Karpas-422 (cell line): ENCODE results near the gene FAAP100. TPM values are rescaled to one million over a fixed set of nuclear protein-coding genes. Genes with fewer than 3 reads are reported as not detected.
A peak's percentile ranks its signal among the peaks of the same experiment; 100 is the strongest.

ENCODE experiments used
- DNase-seq: peaks from one replicate; pipeline ENCODE4 v3.0.0-alpha.2; 2015
- H2AFZ ChIP-seq: fragments of 200-600 bp; sonication (generic); 2 replicates; pipeline ENCODE4 v1.6.1; 2014; ENCODE audit warnings: antibody characterized with exemption, low read length, mixed read lengths
- H3K27ac ChIP-seq: fragments of 200-600 bp; sonication (generic); 2 replicates; pipeline ENCODE4 v1.5.1; 2014; ENCODE audit warnings: mild to moderate bottlenecking, low read length, moderate library complexity
- H3K27me3 ChIP-seq: fragments of 200-600 bp; sonication (generic); 2 replicates; pipeline ENCODE4 v1.6.1; 2014; ENCODE audit warnings: low read length, mixed read lengths
- H3K36me3 ChIP-seq: fragments of 200-600 bp; sonication (generic); 2 replicates; pipeline ENCODE4 v1.6.1; 2014; ENCODE audit warnings: low read length, mixed read lengths; ENCODE audit not compliant: insufficient read depth
- H3K4me1 ChIP-seq: fragments of 200-600 bp; sonication (generic); 2 replicates; pipeline ENCODE4 v1.6.1; 2014; ENCODE audit warnings: mild to moderate bottlenecking, low read length, mixed read lengths
- H3K4me2 ChIP-seq: fragments of 200-600 bp; sonication (generic); 2 replicates; pipeline ENCODE4 v1.6.1; 2014; ENCODE audit warnings: low read length, low read depth, mild to moderate bottlenecking; ENCODE audit not compliant: poor library complexity, severe bottlenecking
- H3K4me3 ChIP-seq: fragments of 200-600 bp; sonication (generic); 2 replicates; pipeline ENCODE4 v1.5.1; 2014; ENCODE audit warnings: mild to moderate bottlenecking, antibody characterized with exemption, low read length, mixed read lengths
- H3K79me2 ChIP-seq: fragments of 200-600 bp; sonication (generic); 2 replicates; pipeline ENCODE4 v1.6.1; 2014; ENCODE audit warnings: mild to moderate bottlenecking, low read length, mixed read lengths
- H3K9ac ChIP-seq: fragments of 200-600 bp; sonication (generic); 2 replicates; pipeline ENCODE4 v1.6.0; 2014; ENCODE audit warnings: low read length
- H3K9me2 ChIP-seq: fragments of 200-600 bp; sonication (generic), shearing (Covaris generic); replicated peaks from 2 replicates; pipeline ENCODE4 v1.6.0; 2014; ENCODE audit warnings: mild to moderate bottlenecking, low read length, moderate library complexity; ENCODE audit not compliant: insufficient read depth
- H3K9me3 ChIP-seq: fragments of 300-700, 200-600 bp; sonication (generic); 2 replicates; pipeline ENCODE4 v1.6.1; 2014; ENCODE audit warnings: low read length, mixed read lengths
- H4K20me1 ChIP-seq: fragments of 200-600 bp; sonication (generic); 2 replicates; pipeline ENCODE4 v1.6.1; 2014; ENCODE audit warnings: mild to moderate bottlenecking, antibody characterized with exemption, low read length, low read depth; ENCODE audit not compliant: insufficient read depth
- total RNA-seq: library from RNA; depleted of rRNA; stranded (reverse); fragments of >200 nt; shearing (Covaris generic); gene quantifications from 2 replicates; pipeline ENCODE4 v1.2.3, GENCODE V29; 2014; ENCODE audit warnings: low replicate concordance

The FAAP100 gene
- total RNA-seq, 1 experiment from 2014 or later, result 14.8 TPM

DNA sequence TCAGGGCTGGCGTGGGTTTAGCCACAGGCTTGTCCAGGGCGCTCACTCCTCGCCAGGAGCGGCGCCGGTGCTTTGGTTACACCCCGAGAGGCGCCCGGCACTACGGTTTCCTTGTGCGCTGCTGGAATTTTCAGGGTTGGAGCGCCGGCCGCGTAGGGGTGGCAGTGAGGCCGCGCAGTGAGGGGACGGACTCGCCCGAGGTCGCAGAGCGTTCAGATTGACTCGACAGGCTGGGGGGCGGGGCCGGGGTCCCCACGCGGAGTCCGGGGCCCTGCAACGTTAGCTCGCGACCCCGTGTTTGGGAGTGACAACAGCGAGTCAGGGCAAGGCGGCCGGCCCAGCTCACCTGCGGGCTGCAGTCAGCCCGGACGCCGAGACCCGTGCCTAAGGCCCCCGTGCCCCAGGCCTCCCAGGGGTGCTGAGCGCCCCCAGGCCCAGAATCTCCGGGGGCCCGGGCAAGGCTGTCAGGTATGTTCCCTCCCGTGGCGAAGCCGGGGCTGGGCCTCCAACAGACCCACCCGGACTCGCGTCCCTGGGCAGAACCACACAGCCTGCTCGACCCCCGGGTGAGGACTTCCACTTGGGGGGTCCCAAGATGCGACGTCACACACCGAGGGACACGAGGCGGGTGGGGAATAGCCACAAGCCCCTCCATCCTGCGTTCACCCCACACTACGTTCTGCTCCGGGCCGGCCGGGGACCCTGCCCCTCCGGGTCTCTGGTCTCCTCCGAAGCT, 38.2 kb downstream of the FAAP100 start:
- DNase-seq, result peak; percentile 79
- Histone ChIP-seq H2AFZ (no peak overlapping the region), H3K4me1 (peaks cover 69% of the 10 kb centered on the region), H3K9ac (peak overlapping the region; percentile 90), H4K20me1 (peaks cover 28% of the 10 kb centered on the region), H3K27me3 (no peaks in the 10 kb centered on the region), H3K9me3 (no peaks in the 10 kb centered on the region), H3K9me2 (no peaks in the 10 kb centered on the region), H3K79me2 (peaks cover 11% of the 10 kb centered on the region), H3K36me3 (peaks cover 27% of the 10 kb centered on the region), H3K27ac (peak overlapping the region; percentile 93), H3K4me3 (peak overlapping the region; percentile 68), H3K4me2 (peak overlapping the region; percentile 94)

DNA sequence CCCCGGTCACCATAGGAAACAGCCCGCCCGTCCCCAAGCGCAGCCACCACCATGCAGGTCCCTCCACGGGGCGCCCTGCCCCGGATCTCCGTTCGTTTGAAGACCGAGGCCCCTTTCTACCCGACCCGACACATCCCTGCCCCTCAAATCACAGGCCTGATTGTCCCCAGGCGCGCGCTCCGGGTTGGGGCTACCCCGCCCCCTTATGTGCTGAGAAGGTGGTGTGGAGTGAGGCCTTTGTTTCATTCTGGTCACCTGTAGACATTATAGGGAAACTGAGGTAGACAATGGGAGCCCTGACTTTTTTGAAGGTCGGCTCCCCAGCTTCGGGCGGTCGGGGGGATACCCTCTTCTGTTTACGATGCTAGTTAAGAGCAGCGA, 38.8 kb downstream of the FAAP100 start:
- Histone ChIP-seq H3K79me2 (peaks cover 11% of the 10 kb centered on the region), H3K9me3 (no peaks in the 10 kb centered on the region), H3K4me3 (peak overlapping the region; percentile 68), H3K36me3 (peaks cover 27% of the 10 kb centered on the region), H2AFZ (no peak overlapping the region), H3K27ac (peak overlapping the region; percentile 93), H3K9ac (peak overlapping the region; percentile 90), H4K20me1 (peaks cover 28% of the 10 kb centered on the region), H3K4me2 (peak overlapping the region; percentile 94), H3K9me2 (no peaks in the 10 kb centered on the region), H3K4me1 (peaks cover 64% of the 10 kb centered on the region), H3K27me3 (no peaks in the 10 kb centered on the region)
- DNase-seq, result peak; percentile 92

DNA sequence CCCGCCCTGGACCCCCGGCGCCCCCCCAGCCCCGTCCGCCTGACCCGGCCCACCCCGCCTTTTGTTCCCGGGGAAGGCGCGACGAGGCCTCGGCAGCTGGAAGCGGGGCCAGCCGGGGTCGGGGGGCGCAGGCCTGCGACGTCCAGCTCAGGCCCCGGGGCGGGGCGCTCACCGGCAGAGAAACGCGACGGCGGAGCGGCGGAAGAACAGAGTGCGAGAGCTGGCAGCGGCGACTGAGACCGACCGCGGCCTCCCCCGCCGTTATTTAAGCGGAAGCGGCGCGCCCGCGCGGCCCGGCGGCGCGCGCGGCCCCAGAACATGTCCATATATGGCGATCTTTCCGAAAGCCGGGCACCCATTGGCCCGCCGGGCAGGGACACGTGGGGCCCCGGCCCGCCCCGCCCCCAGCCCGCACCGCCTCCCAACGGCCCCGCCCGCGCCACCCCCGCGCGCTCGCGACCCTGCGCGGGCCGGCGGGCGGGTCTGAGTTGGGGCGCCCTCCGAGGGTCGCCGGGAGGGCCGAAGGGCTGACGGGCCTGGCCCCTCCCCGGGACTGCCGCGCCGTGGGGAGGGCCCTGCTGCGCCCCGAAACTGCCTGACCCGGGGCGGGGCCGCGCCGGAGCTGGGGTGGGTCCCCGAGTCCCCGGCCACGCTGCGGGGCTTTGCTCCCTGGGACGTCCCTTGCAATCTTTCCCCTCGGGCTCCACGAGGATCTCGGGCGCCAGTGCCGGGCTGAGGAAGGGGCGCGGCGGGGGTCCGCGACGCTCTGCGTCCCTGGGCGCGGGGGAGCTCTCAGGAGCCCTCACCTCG, 39.4 kb downstream of the FAAP100 start, which contains the start of gene ACTG1:
ACTG1 (minus strand) TSS at position 238 of the 810 bp plus-strand sequence. CDS start 445 bp downstream, outside the sequence.
- DNase-seq, result peak; percentile 96
- H3K36me3 ChIP-seq, result peaks cover 27% of the 10 kb centered on the region
- peak within 1 kb of the TSS; percentile 93 for H3K27ac ChIP-seq
- peaks cover 58% of the 10 kb centered on the region for H3K4me1 ChIP-seq
- no peaks in the 10 kb centered on the region for H3K9me3 ChIP-seq
- H3K4me3 ChIP-seq, result peak within 1 kb of the TSS; percentile 82
- peak within 1 kb of the TSS; percentile 96 for H3K9ac ChIP-seq
- peak within 1 kb of the TSS; percentile 94 for H3K4me2 ChIP-seq
- H4K20me1 ChIP-seq, result peaks cover 28% of the 10 kb centered on the region
- H3K27me3 ChIP-seq, result no peaks in the 10 kb centered on the region
- peaks cover 11% of the 10 kb centered on the region for H3K79me2 ChIP-seq
- no peaks in the 10 kb centered on the region for H3K9me2 ChIP-seq
- no peak within 1 kb of the TSS for H2AFZ ChIP-seq

DNA sequence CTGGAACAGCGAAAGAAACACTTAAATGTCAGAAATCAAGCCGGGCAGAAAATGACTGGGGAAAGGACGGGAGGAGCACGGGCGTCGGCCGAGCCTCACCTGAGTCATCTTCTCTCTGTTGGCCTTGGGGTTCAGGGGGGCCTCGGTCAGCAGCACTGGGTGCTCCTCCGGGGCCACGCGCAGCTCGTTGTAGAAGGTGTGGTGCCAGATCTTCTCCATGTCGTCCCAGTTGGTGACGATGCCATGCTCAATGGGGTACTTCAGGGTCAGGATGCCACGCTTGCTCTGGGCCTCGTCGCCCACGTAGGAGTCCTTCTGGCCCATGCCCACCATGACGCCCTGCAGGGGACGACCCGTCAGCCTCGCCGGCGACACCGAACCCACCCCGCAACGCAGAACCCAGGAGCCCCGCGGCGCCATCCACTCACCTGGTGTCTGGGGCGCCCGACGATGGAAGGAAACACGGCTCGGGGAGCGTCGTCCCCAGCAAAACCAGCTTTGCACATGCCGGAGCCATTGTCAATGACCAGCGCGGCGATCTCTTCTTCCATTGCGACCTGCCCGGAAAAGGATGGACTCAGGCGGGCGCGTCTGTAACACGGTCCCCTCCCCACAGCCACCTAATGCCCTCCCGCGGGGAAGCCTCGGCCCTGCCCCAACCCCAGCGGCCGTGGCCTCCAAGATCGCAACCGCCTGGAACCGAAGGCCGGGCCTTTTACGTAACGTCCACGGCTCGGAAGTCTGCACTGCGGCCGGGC, 40.2 kb downstream of the FAAP100 start:
- H3K36me3 ChIP-seq, result peaks cover 27% of the 10 kb centered on the region
- H3K79me2 ChIP-seq, result peaks cover 11% of the 10 kb centered on the region
- H3K4me2 ChIP-seq, result peak overlapping the region; percentile 84
- peak overlapping the region; percentile 78 for H3K27ac ChIP-seq
- H3K4me3 ChIP-seq, result peak overlapping the region; percentile 82
- peak overlapping the region; percentile 96 for H3K9ac ChIP-seq
- H3K4me1 ChIP-seq, result peaks cover 50% of the 10 kb centered on the region
- no peak overlapping the region for H2AFZ ChIP-seq
- H3K9me3 ChIP-seq, result no peaks in the 10 kb centered on the region
- peak; percentile 61 for DNase-seq
- H3K9me2 ChIP-seq, result no peaks in the 10 kb centered on the region
- no peaks in the 10 kb centered on the region for H3K27me3 ChIP-seq
- peaks cover 28% of the 10 kb centered on the region for H4K20me1 ChIP-seq

DNA sequence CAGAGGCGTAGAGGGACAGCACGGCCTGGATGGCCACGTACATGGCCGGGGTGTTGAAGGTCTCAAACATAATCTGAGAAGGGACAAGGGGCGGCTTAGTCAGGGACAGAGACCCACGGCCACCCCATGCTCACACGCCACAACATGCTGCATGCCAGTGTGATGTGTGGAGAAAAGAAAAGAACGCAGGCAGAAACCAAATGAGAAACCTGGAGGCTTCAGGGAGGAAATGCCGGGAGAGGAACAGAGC, 40.7 kb downstream of the FAAP100 start:
- peaks cover 27% of the 10 kb centered on the region for H4K20me1 ChIP-seq
- H3K4me1 ChIP-seq, result peaks cover 45% of the 10 kb centered on the region

DNA sequence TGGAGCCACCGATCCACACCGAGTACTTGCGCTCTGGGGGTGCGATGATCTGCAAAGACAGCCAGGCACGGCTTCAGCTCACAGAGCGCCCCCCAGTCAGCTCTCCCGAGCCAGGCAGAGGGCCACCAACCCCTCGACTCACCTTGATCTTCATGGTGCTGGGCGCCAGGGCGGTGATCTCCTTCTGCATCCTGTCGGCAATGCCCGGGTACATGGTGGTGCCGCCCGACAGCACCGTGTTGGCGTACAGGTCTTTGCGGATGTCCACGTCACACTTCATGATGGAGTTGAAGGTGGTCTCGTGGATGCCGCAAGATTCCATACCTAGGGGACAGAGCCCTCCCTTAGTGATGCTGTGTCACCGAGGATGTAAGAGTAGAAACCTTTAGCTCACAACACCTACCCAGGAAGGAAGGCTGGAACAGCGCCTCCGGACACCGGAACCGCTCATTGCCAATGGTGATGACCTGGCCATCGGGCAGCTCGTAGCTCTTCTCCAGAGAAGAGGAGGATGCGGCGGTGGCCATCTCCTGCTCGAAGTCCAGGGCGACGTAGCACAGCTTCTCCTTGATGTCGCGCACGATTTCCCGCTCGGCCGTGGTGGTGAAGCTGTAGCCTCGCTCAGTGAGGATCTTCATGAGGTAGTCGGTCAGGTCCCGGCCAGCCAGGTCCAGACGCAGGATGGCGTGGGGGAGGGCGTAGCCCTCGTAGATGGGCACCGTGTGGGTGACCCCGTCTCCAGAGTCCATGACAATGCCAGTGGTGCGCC, 41.2 kb downstream of the FAAP100 start:
- Histone ChIP-seq H3K27me3 (no peaks in the 10 kb centered on the region), H4K20me1 (peaks cover 24% of the 10 kb centered on the region), H3K9me3 (no peaks in the 10 kb centered on the region), H3K9me2 (no peaks in the 10 kb centered on the region), H3K36me3 (peaks cover 27% of the 10 kb centered on the region), H2AFZ (no peak overlapping the region), H3K27ac (peak overlapping the region; percentile 78), H3K9ac (peak overlapping the region; percentile 96), H3K4me2 (peak overlapping the region; percentile 84), H3K4me1 (peaks cover 40% of the 10 kb centered on the region), H3K79me2 (peaks cover 11% of the 10 kb centered on the region), H3K4me3 (peak overlapping the region; percentile 82)
- DNase-seq, result peak; percentile 48

More for the DNA sequence above, 40.7 kb downstream of the FAAP100 start:
- Histone ChIP-seq H3K4me2 (peak overlapping the region; percentile 84), H3K27me3 (no peaks in the 10 kb centered on the region), H3K36me3 (peaks cover 27% of the 10 kb centered on the region), H3K9me2 (no peaks in the 10 kb centered on the region), H3K4me3 (peak overlapping the region; percentile 82), H3K27ac (peak overlapping the region; percentile 78), H3K9me3 (no peaks in the 10 kb centered on the region), H3K79me2 (peaks cover 11% of the 10 kb centered on the region), H3K9ac (peak overlapping the region; percentile 96), H2AFZ (no peak overlapping the region)
- DNase-seq, result peak; percentile 66

DNA sequence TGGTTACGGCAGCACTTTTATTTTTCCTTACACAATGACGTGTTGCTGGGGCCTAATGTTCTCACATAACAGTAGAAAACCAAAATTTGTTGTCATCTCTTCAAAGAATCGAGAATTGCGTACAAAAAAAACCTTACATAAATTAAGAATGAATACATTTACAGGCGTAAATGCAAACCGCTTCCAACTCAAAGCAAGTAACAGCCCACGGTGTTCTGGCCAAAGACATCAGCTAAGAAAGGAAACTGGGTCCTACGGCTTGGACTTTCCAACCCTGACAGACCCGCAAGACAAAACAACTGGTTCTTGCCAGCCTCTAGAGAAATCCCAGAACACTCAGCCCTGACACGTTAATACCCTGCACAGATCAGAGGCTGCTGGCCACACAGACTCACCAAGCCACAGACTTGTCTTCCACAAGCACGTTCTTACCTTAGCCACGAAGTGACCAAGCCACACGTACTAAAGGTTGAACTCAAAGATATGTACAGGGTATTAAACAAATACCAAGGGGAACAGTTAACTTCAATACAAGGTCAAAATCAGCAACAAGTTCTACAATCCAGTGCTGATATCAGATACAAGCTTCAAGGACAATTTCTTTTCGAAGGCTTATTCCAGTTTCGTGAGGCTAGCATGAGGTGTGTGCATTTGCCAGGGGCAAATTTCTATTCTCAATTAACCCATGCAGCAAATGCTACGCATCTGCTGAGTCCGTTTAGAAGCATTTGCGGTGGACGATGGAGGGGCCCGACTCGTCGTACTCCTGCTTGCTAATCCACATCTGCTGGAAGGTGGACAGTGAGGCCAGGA, 42.0 kb downstream of the FAAP100 start:
- no peaks in the 10 kb centered on the region for H3K27me3 ChIP-seq
- peak overlapping the region; percentile 96 for H3K9ac ChIP-seq
- no peaks in the 10 kb centered on the region for H3K9me3 ChIP-seq
- peaks cover 33% of the 10 kb centered on the region for H3K4me1 ChIP-seq
- H3K79me2 ChIP-seq, result peaks cover 11% of the 10 kb centered on the region
- H3K36me3 ChIP-seq, result peaks cover 27% of the 10 kb centered on the region
- no peaks in the 10 kb centered on the region for H3K9me2 ChIP-seq
- H3K4me2 ChIP-seq, result peak overlapping the region; percentile 84
- H2AFZ ChIP-seq, result no peak overlapping the region
- H3K27ac ChIP-seq, result peak overlapping the region; percentile 78; the same call in 1 of the 2 replicates
- peaks cover 24% of the 10 kb centered on the region for H4K20me1 ChIP-seq
- peak; percentile 61 for DNase-seq
- peak overlapping the region; percentile 82 for H3K4me3 ChIP-seq
